Medulla oblongata (tissue), 1 donor: ENCODE measurements around the gene PACS1.
A peak's percentile ranks its signal among the peaks of the same experiment; 100 is the strongest.

ENCODE experiments used
- DNase-seq: peaks from one replicate; pipeline ENCODE4 v3.0.0-alpha.2; 2015; ENCODE audit errors: extremely low spot score

PACS1 gene

GRCh38 chr11:66142370-66143263, 72.5 kb downstream of the PACS1 start:
- DNase-seq = no peak

- DNase-seq = no peak
Measured at GRCh38 chr11:66143264-66143566, 73.1 kb downstream of the PACS1 start.

- no peak for DNase-seq
Measured at GRCh38 chr11:66143996-66144678, 74.1 kb downstream of the PACS1 start.

- DNase-seq = no peak
Measured at GRCh38 chr11:66146074-66146473, 76.0 kb downstream of the PACS1 start.

GRCh38 chr11:66146940-66147339, 76.9 kb downstream of the PACS1 start:
- no peak for DNase-seq

GRCh38 chr11:66150140-66150539, 80.1 kb downstream of the PACS1 start:
- no peak for DNase-seq

GRCh38 chr11:66150725-66151124, 80.7 kb downstream of the PACS1 start:
- no peak for DNase-seq

- no peak for DNase-seq
Measured at GRCh38 chr11:66151273-66151672, 81.2 kb downstream of the PACS1 start.

GRCh38 chr11:66154109-66154508, 84.0 kb downstream of the PACS1 start:
- DNase-seq = no peak

GRCh38 chr11:66155387-66156073, 85.5 kb downstream of the PACS1 start:
- no peak for DNase-seq

GRCh38 chr11:66157182-66157864, 87.3 kb downstream of the PACS1 start:
- DNase-seq = no peak

GRCh38 chr11:66158156-66158555, 88.1 kb downstream of the PACS1 start:
- no peak for DNase-seq

- DNase-seq = no peak
Measured at GRCh38 chr11:66159324-66159984, 89.4 kb downstream of the PACS1 start.

GRCh38 chr11:66160709-66161108, 90.6 kb downstream of the PACS1 start:
- no peak for DNase-seq

- DNase-seq = no peak
Measured at GRCh38 chr11:66168289-66168688, 98.2 kb downstream of the PACS1 start.

GRCh38 chr11:66172146-66172545, 102.1 kb downstream of the PACS1 start:
- DNase-seq = no peak

- no peak for DNase-seq
Measured at GRCh38 chr11:66176650-66177049, 106.6 kb downstream of the PACS1 start.

GRCh38 chr11:66178183-66178582, 108.1 kb downstream of the PACS1 start:
- DNase-seq = no peak

- DNase-seq = no peak
Measured at GRCh38 chr11:66178871-66179270, 108.8 kb downstream of the PACS1 start.

GRCh38 chr11:66181632-66182315, 111.7 kb downstream of the PACS1 start:
- no peak for DNase-seq

- peak; percentile 60 for DNase-seq
Measured at GRCh38 chr11:66183494-66184048, 113.5 kb downstream of the PACS1 start.
